GM21528 (cell line): Measurements from ENCODE around the gene C10orf67.
"Not testable (repeated sequence)": the region's sequence is repeated elsewhere in the genome, so short reads cannot be mapped to it uniquely, and the experiment has no call there.

ENCODE experiments used
- ATAC-seq: cut with Tn5 transposase; IDR thresholded peaks from one replicate; pipeline ENCODE4 v1.9.1; 2021; ENCODE audit warnings: mild to moderate bottlenecking, moderate library complexity; ENCODE audit not compliant: unreplicated experiment, low FRiP score

The C10orf67 gene

DNA sequence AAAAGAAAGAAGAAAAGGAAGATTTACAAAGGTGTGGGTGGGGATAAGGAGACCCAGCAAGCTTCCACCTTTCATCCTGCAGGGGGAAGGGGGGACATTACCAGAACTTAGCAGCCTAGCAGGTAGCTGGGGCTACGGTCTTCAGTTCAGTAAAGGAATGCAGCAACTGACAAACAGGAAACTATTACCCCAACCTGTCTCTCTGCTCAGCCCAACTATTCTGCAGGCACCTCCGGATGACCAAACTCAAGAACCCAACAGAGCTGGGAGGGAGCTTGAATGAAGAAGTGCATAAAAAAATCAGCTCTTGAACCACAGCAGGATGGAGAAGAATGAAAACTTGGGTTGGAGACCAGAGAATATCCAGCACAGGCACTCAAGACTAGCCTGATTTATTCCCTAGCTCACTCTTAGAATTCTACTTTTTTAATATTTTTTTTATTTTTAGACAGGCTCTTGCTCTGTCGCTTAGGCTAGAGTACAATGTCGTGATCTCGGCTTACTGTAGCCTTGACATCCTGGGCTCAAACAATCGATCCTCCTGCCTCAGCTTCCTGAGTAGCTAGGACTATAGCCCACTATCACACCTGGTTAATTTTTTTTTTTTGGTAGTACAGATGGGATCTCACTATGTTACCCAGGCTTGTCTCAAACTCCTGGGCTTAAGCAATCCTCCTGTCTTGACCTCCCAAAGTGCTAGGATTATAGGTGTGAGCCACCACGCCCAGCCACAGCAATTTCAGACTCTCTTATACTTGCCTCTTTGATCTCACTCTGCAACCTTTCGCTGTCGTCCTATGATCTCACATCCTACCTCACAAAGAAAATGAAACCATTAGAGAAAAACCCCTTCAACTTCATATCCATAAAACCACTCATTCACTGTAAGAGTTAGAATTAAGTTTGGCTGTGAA lies 18.5 kb upstream of the C10orf67 start:
- ATAC-seq = peak; percentile 43

DNA sequence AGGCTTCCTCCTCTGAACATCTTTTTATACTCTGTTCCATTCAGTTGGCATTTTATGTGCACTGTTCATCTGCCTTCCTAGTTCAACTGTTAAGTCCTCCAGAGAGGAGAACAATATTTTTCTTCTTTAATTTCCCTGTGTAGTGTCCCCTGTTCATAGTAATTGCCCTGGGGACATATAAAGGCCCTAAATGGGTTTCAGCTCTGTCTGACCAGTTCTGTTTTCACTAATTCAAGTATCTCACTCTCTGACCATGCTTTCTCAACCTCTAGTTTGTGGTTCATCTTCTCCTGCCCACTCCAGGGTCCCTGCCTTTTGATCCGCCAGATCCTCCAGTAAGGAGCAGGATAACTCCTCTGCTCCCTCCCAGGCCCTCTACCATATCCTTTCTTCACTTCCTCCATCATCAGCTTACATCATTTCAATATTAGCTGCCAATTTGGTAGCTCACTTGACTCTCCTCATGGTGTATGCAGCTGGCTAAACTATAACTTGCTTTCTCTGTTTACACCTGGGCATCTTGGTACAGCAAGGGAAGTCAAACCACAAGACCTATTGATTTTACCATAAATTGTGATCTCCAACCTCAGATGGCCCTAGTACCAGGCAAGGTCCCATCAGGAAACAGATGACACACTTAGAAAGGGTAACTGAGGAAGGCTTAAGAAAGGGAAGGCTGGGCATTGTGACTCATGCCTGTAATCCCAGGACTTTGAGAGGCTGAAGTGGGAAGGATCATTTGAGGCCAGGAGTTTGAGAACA lies 17.7 kb upstream of the C10orf67 start:
- ATAC-seq = peak; percentile 39

DNA sequence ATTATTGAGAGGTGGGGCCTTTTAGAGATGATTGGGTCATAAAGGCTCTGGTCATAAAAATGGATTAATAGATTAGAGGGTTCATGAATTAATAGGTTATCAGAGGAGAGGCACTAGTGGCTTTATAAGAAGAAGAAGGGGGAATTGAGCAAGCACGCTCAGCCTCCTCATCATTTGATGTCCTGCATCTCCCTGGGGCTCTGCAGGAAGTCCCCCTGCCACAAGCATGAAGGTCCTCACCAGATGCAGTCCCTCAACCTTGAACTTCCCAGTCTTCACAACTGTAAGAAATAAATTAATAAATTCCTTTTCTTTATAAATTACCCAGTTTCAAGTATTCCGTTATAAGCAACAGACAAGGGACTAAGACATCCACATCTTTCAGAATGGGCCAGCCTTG lies 17.1 kb upstream of the C10orf67 start:
- ATAC-seq = no peak

DNA sequence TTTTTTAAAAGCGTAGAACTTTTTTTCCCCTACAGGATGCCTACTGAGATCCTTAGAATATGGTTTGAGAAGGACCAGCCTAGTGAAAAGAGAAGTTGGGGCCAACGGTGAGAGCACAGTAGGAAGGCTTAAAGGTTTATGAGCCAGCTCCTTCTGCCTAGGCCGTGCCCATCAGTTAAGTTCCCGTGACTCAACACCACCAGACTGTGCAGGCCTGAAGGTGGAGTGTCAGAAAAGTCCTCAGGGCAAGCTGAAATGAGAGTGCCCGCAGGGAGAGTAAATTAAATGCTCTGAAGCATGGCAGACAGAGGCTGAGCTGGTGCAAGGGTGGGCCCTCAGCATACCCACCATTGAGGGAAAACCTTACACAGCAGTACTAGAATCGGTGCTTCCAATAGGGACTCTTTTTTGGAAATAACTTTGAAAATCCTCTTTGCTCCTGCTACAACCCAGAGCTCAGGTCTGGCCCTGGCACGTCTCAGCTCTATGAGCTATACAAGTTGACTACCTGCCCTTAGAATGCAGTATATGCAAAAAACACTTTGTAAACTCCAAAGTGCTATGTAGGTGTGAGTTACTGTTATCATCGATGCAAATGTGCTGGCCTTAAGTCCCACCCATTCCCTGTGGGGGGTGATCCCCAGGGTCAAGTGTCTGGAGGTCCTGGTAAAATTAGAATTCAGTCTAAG lies 15.2 kb upstream of the C10orf67 start:
- no peak for ATAC-seq

DNA sequence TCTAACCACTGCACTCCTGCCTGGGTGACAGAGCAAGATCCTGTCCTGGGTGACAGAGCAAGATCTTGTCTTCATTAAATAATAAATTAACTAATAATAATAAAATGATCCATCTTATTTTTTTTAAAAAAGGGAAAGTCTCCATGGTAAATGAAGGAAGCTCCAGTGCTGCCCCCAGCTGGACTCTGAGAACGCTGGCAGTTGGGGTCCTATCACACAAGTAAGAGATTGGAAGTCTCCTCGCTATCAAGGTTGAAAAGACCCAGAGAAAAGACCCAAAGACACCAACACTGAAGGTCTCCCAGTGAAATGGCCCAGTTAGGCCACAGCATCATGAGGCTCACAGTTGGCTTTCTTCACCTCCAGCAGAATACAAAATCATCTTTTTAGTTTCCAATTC lies 13.8 kb upstream of the C10orf67 start:
- no peak for ATAC-seq

DNA sequence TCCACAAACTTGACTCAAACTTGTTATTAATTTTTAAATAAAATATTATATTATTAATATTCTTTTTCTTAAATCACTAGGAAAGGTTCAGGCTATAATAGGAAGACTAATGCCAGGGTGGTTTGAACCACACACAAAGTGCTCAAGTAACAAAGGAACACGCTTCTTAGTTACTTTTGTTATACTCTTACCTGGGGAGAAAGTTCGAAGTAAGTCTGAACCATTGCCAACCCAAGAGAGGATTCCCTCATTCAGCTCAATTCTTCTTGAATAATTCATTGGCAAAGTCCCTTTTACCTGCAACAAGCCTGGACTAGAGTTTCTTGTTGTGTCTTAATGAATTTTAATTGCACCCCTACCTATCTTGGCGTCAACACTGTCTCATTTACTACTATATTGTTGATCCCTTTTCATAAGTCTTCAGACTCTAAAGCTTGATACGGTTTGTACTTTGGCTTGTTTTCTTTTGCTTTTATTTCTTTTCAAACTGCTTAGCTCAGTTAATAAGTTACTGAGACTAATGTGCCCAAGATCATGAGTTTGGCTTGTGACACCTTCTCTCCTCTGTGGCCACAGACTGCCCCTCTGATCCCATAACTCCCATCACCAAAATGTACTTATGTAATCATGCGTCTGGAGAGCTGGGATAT lies 10.2 kb upstream of the C10orf67 start:
- no peak for ATAC-seq

DNA sequence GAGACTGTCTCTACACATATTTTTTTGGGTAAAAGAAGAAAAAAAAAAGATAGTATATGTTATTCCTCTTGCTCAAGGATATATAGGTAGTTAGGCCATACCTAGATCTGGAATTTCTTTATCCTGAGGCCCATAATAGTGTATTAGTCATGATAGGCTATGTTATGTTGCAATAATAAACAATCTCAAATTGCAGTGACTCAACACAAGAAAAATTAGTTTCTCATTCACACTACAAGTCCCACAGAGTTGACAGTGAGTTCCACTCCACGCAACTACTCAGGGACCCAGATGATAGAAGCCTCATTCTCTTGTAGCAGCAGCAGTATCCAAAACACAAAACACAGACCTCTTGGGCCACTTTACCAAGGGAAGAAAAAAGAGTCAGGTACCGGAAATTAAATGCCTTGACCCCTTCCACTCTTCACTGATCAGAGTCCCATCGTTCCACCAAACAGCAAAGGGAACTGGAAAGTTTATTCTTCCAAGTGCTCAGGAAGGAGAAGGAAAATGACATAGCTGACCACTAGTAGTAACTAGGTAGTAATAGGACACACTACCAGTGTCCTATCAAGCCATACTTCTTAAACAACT lies 7.4 kb upstream of the C10orf67 start:
- no peak for ATAC-seq

DNA sequence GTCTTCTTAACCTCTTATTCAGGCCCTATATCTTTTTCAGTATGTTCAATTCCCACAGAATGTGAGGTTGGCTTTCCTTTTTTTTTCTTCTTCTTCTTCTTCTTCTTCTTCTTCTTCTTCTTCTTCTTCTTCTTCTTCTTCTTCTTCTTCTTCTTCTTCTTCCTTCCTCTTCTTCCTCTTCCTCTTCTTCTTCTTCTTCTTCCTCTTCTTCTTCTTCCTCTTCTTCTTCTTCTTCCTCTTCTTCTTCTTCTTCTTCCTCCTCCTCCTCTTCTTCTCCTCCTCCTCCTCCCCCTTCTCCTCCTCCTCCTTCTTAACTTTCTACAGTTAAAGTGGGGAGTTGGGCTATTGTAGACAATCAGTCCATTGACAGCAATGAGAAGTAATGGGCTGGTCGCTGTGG lies 6.1 kb upstream of the C10orf67 start:
- not testable (repeated sequence) for ATAC-seq

DNA sequence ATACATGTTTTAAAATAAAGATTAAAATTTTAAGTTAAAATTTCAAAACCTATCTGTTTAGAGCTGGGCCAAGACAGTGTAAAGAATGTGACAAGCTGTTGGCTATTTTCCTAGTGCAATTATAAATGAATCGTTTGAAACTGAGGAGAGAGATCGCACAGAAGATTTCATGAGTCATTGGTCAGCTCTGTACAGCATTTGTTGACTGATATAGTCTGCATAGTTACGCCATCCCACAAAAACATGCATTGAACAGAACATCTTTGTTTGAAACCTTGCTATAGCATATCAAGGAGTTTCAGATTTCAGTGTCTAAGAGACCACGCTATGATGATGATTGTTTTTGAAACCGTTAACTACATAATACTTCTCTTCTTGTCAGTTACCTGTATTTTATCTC lies 1.3 kb upstream of the C10orf67 start:
- no peak for ATAC-seq

DNA sequence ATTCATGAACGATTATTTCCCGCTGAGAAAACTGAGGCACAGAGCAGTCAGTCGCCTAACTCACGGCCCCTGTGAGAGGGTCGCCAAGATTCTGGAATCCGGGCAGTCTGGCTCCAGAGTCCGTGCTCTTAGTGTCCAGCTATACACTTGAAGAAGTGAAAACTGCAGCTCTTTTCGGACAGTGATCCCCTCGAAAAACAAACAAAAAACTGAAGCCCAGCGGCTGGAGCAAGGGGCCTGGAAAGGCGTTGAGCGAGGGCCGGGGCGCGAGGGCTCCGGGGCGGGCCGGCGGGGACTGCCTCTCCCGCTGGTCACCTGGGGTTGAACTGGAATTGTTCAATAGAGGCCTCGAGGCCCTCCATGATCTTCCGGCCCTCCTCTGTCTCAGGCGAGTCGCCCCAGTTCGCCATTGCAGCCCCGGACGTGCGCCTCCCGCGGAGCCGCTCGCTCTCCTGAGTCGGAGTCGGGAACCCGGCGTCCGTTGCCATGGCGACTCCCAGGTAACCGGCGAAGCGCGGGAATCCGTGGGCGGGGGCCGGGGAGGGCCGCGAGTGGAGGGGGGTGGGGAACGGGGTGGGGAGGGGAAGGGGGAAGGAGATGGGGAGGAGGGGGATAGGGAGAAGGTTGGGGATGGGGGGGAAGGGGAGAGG lies 881 bp downstream of the C10orf67 start:
- no peak for ATAC-seq

DNA sequence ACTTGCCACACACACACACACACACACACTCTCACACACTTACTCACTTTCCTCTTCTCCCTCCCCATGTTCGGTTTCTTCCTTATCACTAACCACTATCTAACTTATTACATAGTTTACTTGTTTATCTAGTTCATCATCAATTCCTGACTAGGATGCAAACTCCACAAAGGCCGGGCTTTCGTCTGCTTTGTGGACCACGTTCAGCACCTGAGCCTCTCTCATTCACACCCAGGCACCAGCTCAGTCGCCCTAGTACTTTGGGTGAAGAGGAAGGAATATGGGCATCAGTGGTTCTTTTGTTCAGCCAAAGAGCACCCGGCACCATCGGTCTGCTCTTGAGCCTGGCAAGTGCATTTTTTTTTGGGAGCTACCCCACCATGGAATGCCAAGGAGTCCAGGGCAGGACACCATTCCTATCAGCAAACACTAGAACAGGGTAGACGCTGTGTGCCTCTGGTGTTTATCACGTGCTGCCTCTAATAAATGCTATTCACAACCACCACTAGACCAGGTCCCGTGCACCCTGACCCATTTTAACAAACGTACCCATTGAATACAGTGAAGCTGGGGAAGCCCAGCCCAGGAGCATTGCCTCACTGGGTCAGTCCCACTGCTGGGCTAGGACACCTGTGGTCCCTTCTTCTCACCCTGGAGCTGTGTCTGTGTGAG lies 2.2 kb downstream of the C10orf67 start:
- no peak for ATAC-seq

DNA sequence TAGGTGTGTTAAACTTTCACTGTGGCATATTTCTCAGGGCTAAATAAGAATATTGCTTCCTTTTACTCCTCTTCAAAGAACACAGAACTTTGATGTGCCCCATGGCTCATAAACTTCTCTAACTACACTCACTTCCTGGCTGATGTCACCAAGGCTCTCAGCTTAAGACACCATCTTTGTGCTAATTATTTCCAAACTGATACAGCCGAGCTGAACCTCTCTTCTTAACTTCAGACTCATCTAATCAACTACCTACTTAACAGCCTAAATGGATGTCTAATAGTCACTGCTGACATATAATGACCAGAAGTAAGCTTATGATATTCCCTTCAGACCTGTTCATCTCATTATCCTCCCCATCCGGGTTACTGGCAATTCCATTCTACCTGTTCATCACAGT lies 3.6 kb downstream of the C10orf67 start:
- no peak for ATAC-seq

DNA sequence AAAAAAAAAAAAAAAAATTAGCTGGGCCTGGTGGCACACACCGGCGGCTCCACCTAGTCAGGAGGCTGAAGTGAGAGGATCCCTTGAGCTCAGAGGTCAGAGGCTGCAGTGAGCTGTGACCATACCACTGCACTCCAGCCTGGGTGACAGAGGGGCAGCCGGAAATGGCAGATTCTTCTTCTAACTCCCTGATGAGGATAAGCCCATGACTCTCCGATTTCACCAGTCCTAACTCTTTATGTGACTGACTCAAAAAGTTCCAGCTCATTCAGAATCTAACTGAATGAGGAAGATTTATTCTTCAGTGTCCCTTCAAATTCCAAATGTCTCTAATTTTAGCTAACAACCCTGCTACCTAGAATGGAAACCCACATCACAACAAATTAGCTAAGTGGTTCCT lies 4.2 kb downstream of the C10orf67 start:
- ATAC-seq = no peak

DNA sequence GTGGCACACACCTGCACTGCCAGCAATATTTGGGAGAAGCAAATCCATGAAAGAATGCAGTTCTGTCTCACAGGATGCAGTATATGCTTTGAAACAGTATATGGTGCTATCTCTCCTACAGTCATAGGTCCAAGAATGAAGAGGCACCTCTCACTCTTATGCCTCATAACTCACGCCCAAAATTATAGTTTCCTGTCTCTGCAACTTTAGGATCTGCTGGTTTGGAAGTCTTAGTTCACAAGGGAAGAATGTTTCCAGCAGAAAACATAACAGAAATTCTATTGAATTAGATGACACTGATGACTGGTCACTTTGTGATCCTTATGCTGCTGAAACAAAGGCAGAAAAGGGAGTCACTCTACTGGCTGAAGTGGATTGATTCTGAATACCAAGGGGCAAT lies 5.7 kb downstream of the C10orf67 start:
- no peak for ATAC-seq

DNA sequence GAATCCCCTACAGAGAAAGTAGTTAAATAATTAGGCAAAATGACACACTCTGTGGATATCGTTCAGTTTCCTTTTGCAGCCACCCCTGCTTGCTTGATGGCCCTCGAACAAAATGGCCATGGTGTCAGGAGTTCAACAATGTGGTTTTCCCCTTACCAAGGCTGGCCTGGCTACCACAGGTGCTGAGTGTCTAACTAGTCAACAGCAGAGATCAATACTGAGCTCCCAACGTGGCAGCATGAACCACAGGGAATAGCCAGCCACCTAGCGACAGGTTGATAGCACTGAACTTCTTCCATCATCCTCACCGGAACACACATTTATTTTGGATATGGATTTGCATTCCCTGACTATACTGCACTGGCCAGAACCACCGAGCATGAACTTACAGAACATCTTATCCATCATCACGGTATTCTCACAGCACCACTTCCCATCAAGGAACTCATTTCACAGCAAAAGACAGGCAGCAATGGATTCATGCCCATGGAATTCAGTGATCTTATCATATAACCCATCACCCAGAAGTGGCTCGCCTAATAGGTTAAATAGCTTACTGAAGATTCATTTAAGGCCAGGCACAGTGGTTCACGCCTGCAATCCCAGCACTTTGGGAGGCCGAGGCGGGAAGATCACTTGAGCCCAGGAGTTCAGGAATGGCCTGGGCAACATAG lies 6.3 kb downstream of the C10orf67 start:
- ATAC-seq = no peak

DNA sequence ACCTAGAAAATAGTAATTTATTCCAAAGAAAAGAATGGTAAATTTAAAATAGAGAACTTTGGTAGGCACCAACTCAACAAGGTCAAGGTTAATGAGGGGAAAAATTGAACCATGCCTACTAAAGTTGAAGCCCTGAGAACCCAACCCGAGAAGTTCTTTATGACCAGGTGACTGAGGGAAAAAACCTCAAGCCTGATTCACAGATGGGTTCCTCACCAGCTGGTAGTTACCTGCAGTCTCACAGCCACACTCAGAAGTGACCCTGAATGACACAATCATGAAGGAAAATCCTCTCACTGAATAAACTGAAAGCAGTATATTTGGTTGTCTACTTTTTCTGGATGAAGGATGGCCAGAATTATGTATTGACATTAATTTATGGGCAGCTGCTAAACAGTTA lies 7.0 kb downstream of the C10orf67 start:
- no peak for ATAC-seq

DNA sequence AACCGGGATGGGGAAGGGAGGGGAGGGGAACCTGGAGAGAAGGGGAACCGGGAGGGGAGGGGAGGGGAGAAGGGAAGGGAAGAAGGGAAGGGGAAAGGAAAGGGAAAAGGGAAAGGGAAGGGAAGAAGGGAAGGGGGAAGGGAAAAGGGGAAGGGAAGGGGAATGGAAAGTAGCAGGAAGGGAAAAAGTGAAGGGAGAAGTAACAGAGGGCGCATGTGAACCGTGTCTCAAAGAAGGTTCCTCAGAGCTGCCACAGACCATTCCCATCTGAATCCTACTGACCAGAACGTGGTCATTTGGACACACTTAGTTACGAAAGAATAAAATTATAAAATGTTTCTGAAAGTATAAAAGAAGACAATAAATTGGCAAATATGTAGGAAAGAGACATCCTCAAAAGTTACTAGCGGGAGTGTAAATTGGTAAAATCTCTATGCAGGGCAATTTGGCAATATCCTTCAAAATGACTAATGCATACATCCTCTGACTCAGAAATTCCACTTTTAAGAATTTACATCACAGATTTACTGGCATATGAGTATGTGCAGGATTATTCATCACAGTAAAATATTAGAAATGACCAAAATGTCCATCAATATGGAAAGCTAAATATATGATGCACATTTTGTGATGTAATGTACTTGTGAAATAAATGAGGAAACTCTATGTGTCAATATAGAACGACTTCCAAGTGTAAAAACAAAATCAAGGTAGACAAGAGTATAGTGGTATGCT lies 12.9 kb downstream of the C10orf67 start:
- no peak for ATAC-seq

DNA sequence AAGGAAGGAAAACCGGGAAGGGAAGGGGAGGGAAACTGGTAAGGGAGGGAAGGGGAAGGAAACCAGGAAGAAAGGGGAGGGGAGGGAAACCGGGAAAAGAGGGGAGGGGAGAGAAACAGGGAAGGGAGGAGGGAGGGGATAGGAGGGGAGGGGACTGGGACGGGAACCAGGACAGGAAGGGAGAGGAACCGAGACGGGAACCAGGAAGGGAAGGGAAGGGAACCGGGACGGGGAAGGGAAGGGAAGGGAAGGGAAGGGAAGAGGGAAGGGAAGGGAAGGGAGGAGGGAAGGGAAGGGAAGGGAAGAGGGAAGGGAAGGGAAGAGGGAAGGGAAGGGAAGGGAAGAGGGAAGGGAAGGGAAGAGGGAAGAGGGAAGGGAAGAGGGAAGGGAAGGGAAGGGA lies 13.6 kb downstream of the C10orf67 start:
- ATAC-seq = no peak
